PC-9 (cell line): ENCODE measurements around the gene ARHGDIG.

Source experiments
- CTCF ChIP-seq: fragments of 200-600 bp; sonication (generic); conservative IDR thresholded peaks from 2 replicates; pipeline ENCODE4 v1.6.1; 2017; ENCODE audit warnings: mixed run types, antibody characterized with exemption, mild to moderate bottlenecking, moderate library complexity
- EZH2 ChIP-seq: fragments of 200-600 bp; sonication (generic); IDR thresholded peaks from 2 replicates; pipeline ENCODE4 v1.8.0; 2017; ENCODE audit warnings: antibody characterized with exemption, low read depth

DNA sequence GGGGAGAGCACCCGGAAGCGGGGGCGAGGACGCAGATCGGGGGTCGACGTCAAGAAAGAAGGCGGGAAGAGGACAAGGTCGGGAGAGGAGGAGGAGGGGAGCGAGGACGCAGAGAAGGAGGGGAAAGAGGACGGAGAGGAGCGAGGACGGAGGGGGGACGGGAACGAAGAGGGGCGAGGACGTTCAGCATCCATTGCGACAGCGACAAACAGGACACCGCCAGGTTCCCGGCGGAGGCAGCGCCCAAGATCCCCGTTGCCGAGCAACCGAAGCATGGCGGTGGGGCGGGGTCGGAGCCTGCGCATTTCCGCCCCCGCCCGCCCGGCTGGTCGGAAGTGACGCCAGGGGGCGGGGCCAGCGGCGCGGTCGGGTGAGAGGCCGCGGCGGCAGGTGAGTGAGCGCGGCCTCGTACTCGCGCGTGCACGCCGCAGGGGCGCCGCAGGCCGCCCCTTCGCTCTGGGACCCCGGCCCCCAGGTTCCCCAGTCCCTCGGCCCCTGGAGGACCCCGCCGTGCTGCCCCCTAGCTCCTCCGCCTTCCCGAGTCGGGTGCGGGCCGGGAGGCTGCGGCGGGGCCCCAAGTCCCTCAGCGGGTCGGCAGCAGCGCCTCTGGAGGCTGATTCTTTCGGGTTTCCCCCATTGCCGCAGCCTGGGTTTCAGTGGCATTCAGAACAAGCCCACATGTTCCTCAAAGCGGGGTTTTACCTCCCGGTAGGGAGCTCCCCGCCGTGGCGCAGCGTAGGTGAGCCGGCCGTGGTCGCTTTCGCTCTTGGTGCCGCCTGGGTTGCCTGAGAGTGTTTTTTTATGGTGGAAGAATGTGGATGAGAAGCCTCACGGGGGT lies 45.7 kb upstream of the ARHGDIG start, which contains the start of gene FAM234A:
- TF ChIP-seq CTCF, result no peak; the same call in 1 of the 2 replicates
- no peak for TF ChIP-seq EZH2
